HFFc6 (cell line): ENCODE measurements around the gene ZBTB7A. TPM values are rescaled to one million over a fixed set of nuclear protein-coding genes. Genes with fewer than 3 reads are reported as not detected.

Source experiments
- DNase-seq: peaks from one replicate; pipeline ENCODE4 v3.0.0-alpha.2; 2018
- H3K27ac Mint-ChIP-seq: 2 replicates; pipeline ENCODE4 v1.8.0; 2020; ENCODE audit warnings: mild to moderate bottlenecking, mixed read lengths
- H3K27me3 Mint-ChIP-seq: 2 replicates; pipeline ENCODE4 v1.8.0; 2021; ENCODE audit warnings: mild to moderate bottlenecking, moderate library complexity, mixed read lengths; ENCODE audit not compliant: insufficient read depth
- H3K36me3 Mint-ChIP-seq: 2 replicates; pipeline ENCODE4 v1.8.0; 2021; ENCODE audit warnings: low read depth, mixed read lengths
- H3K4me1 Mint-ChIP-seq: 2 replicates; pipeline ENCODE4 v1.8.0; 2020; ENCODE audit warnings: low read depth, mixed read lengths
- H3K4me3 Mint-ChIP-seq: 2 replicates; pipeline ENCODE4 v1.8.0; 2020; ENCODE audit warnings: mild to moderate bottlenecking, moderate library complexity, mixed read lengths
- H3K9me3 Mint-ChIP-seq: 2 replicates; pipeline ENCODE4 v1.8.0; 2020; ENCODE audit warnings: mild to moderate bottlenecking, mixed read lengths
- CTCF ChIP-seq: fragments of 200-600 bp; sonication (generic); IDR thresholded peaks from 2 replicates; pipeline ENCODE4 v1.5.0; 2021; ENCODE audit warnings: antibody characterized with exemption, mild to moderate bottlenecking
- total RNA-seq, 6 experiments: library from RNA; stranded (reverse); fragmentation: NEBNext Ultra II Directional; extraction: Animal tissue kit (Norgen Biotek cat#: 25700); gene quantifications; 2 replicates in 1 of 6; 3 replicates in 5 of 6; pipeline ENCODE4 v1.2.3, GENCODE V29; 2021

The ZBTB7A gene
- total RNA-seq, 6 experiments from 2014 or later, result 40.8 to 47.6 (median 43.6) TPM

- peak overlapping the region; percentile 11; the same call in 1 of the 2 replicates for H3K27ac Mint-ChIP-seq
- no peaks in the 10 kb centered on the region for H3K9me3 Mint-ChIP-seq
- DNase-seq, result no peak
- TF ChIP-seq CTCF, result no peak
- H3K36me3 Mint-ChIP-seq, result peaks cover 14% of the 10 kb centered on the region
- no peak overlapping the region for H3K4me3 Mint-ChIP-seq
- H3K4me1 Mint-ChIP-seq, result peaks cover 17% of the 10 kb centered on the region
- H3K27me3 Mint-ChIP-seq, result peaks cover 2% of the 10 kb centered on the region; the same call in 1 of the 2 replicates
Measured at GRCh38 chr19:4046362-4046691, 20.4 kb downstream of the ZBTB7A start.

- TF ChIP-seq CTCF, result no peak
- Mint-ChIP-seq H3K4me3 (no peak overlapping the region), H3K27me3 (peaks cover 3% of the 10 kb centered on the region; the same call in 1 of the 2 replicates), H3K9me3 (no peaks in the 10 kb centered on the region), H3K36me3 (peaks cover 10% of the 10 kb centered on the region), H3K4me1 (peaks cover 12% of the 10 kb centered on the region), H3K27ac (no peak overlapping the region)
- DNase-seq, result no peak
Measured at GRCh38 chr19:4045597-4046361, 20.9 kb downstream of the ZBTB7A start.

- TF ChIP-seq CTCF, result no peak
- no peak overlapping the region for H3K4me3 Mint-ChIP-seq
- peaks cover 5% of the 10 kb centered on the region; the same call in 1 of the 2 replicates for H3K4me1 Mint-ChIP-seq
- H3K36me3 Mint-ChIP-seq, result peaks cover 10% of the 10 kb centered on the region; the same call in 1 of the 2 replicates
- peaks cover 5% of the 10 kb centered on the region; the same call in 1 of the 2 replicates for H3K27me3 Mint-ChIP-seq
- H3K27ac Mint-ChIP-seq, result no peak overlapping the region
- DNase-seq, result no peak
- no peaks in the 10 kb centered on the region for H3K9me3 Mint-ChIP-seq
Measured at GRCh38 chr19:4044990-4045465, 21.7 kb downstream of the ZBTB7A start.

GRCh38 chr19:4043966-4044715, 22.6 kb downstream of the ZBTB7A start:
- H3K27ac Mint-ChIP-seq, result no peak overlapping the region

More at GRCh38 chr19:4043966-4044715, 22.6 kb downstream of the ZBTB7A start:
- H3K4me1 Mint-ChIP-seq, result no peaks in the 10 kb centered on the region
- no peaks in the 10 kb centered on the region for H3K9me3 Mint-ChIP-seq
- peaks cover 10% of the 10 kb centered on the region; the same call in 1 of the 2 replicates for H3K27me3 Mint-ChIP-seq
- no peak for TF ChIP-seq CTCF
- no peak for DNase-seq
- H3K36me3 Mint-ChIP-seq, result peaks cover 12% of the 10 kb centered on the region; the same call in 1 of the 2 replicates
- no peak overlapping the region for H3K4me3 Mint-ChIP-seq
